Esophagus squamous epithelium (tissue), 4 donors: ENCODE results near the gene UBTD1.

Experiments
- POLR2A ChIP-seq, 4 donors: fragments of 450-650 bp; IDR thresholded peaks; one replicate each; pipeline ENCODE4 v1.6.1; 2017; ENCODE audit warnings: antibody characterized with exemption in 4 of 4, mild to moderate bottlenecking in 4 of 4, moderate library complexity in 3 of 4
- TF ChIP-seq, protein P1 (sequence below), 6 experiments: fragments of 450-650 bp in 4 of 6; fragments of 200-600 bp in 2 of 6; sonication (generic) in 2 of 6; IDR thresholded peaks; one replicate each; pipeline ENCODE4 v1.5.1; 2016 to 2019; ENCODE audit warnings: antibody characterized with exemption in 6 of 6, mild to moderate bottlenecking in 4 of 6, moderate library complexity in 4 of 6

DNA sequence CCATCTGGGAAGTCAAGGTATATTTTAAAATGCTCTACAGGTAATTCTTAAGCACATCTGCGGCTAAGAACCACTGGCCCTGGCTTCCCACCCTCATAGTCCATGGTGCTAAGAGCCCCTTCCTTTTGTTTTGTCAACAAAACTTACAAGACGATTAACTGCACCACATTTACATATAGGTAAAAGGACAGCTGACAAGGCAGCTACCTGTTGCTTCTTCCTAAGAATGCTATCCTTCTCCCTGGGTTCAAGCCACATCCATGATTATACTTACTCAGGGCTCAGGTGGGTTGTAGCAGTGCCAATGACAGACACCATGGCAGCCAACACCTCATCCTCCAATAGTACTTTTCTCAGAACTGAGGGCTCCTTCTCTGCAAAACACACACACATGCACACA is 36.4 kb upstream of the UBTD1 start:
- TF ChIP-seq POLR2A (IDR thresholded peaks at IDR 0.05), result no peak
- TF ChIP-seq, protein P1, sequence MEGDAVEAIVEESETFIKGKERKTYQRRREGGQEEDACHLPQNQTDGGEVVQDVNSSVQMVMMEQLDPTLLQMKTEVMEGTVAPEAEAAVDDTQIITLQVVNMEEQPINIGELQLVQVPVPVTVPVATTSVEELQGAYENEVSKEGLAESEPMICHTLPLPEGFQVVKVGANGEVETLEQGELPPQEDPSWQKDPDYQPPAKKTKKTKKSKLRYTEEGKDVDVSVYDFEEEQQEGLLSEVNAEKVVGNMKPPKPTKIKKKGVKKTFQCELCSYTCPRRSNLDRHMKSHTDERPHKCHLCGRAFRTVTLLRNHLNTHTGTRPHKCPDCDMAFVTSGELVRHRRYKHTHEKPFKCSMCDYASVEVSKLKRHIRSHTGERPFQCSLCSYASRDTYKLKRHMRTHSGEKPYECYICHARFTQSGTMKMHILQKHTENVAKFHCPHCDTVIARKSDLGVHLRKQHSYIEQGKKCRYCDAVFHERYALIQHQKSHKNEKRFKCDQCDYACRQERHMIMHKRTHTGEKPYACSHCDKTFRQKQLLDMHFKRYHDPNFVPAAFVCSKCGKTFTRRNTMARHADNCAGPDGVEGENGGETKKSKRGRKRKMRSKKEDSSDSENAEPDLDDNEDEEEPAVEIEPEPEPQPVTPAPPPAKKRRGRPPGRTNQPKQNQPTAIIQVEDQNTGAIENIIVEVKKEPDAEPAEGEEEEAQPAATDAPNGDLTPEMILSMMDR (IDR thresholded peaks at IDR 0.05), result no peak
